ENCODE results near the gene UNK.

The UNK gene

DNA sequence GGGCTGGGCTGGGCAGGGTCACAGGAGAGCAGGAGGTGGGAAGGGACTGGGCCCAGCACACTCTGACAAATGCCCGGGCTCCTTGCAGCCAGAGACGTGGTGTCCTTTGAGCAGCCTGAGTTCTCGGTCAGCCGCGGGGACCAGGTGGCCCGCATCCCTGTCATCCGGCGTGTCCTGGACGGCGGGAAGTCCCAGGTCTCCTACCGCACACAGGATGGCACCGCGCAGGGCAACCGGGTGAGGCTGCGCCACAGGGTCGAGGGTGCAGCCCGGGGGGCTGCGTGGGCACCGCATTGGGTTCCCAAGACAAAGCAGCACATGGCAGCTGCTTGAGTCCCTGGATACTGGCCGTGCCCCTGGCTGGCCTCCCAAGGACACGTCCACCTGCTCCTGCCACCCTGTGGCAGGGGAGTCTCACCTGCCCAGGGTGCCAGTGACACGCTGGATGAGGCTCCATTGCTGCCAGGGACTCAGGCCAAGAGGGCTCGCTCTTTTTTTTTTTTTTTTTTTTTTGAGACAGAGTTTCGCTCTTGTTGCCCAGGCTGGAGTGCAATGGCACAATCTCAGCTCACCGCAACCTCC, 40.9 kb upstream of the UNK start:
- ATAC-seq, result no peak
- TF ChIP-seq PPARA (CRISPR knock-in tag; IDR thresholded peaks at IDR 0.05; ENCODE audit: borderline replicate concordance) (no peak), ZNF70 (CRISPR knock-in tag; IDR thresholded peaks at IDR 0.05) (no peak), ZNF565 (CRISPR knock-in tag; conservative IDR thresholded peaks at IDR 0.05; ENCODE audit: low read depth) (no peak), BACH2 (CRISPR knock-in tag; IDR thresholded peaks at IDR 0.05; ENCODE audit: borderline replicate concordance) (no peak), ARNTL (CRISPR knock-in tag; IDR thresholded peaks at IDR 0.05; ENCODE audit: borderline replicate concordance, low read depth) (no peak), TOX (CRISPR knock-in tag; IDR thresholded peaks at IDR 0.05; ENCODE audit: borderline replicate concordance) (no peak), ISL1 (CRISPR knock-in tag; IDR thresholded peaks at IDR 0.05) (no peak), ZNF8 (CRISPR knock-in tag; IDR thresholded peaks at IDR 0.05) (no peak), ZFP30 (CRISPR knock-in tag; IDR thresholded peaks at IDR 0.05) (no peak), CSDC2 (CRISPR knock-in tag; IDR thresholded peaks at IDR 0.05) (no peak), SNAI2 (CRISPR knock-in tag; IDR thresholded peaks at IDR 0.05) (no peak), OSR1 (CRISPR knock-in tag; IDR thresholded peaks at IDR 0.05) (no peak)
- TF ChIP-seq, protein P1, sequence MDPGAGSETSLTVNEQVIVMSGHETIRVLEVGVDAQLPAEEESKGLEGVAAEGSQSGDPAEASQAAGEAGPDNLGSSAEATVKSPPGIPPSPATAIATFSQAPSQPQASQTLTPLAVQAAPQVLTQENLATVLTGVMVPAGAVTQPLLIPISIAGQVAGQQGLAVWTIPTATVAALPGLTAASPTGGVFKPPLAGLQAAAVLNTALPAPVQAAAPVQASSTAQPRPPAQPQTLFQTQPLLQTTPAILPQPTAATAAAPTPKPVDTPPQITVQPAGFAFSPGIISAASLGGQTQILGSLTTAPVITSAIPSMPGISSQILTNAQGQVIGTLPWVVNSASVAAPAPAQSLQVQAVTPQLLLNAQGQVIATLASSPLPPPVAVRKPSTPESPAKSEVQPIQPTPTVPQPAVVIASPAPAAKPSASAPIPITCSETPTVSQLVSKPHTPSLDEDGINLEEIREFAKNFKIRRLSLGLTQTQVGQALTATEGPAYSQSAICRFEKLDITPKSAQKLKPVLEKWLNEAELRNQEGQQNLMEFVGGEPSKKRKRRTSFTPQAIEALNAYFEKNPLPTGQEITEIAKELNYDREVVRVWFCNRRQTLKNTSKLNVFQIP (CRISPR knock-in tag; IDR thresholded peaks at IDR 0.05; ENCODE audit: borderline replicate concordance, low read depth), result no peak
- TF ChIP-seq, protein P2, sequence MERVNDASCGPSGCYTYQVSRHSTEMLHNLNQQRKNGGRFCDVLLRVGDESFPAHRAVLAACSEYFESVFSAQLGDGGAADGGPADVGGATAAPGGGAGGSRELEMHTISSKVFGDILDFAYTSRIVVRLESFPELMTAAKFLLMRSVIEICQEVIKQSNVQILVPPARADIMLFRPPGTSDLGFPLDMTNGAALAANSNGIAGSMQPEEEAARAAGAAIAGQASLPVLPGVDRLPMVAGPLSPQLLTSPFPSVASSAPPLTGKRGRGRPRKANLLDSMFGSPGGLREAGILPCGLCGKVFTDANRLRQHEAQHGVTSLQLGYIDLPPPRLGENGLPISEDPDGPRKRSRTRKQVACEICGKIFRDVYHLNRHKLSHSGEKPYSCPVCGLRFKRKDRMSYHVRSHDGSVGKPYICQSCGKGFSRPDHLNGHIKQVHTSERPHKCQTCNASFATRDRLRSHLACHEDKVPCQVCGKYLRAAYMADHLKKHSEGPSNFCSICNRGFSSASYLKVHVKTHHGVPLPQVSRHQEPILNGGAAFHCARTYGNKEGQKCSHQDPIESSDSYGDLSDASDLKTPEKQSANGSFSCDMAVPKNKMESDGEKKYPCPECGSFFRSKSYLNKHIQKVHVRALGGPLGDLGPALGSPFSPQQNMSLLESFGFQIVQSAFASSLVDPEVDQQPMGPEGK (CRISPR knock-in tag; IDR thresholded peaks at IDR 0.05; ENCODE audit: borderline replicate concordance), result no peak

DNA sequence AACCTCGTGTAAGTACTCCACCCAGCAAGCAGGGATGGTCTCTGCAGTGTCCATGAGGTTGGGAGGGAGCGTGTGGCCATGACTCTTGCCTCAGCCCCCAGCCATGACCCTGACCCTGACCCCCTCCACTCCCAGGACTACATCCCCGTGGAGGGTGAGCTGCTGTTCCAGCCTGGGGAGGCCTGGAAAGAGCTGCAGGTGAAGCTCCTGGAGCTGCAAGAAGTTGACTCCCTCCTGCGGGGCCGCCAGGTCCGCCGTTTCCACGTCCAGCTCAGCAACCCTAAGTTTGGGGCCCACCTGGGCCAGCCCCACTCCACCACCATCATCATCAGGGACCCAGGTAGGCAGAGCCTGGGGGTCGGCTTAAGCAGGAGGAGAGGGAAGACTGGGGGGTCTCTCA, 35.9 kb upstream of the UNK start:
- TF ChIP-seq CSDC2 (CRISPR knock-in tag; IDR thresholded peaks at IDR 0.05), result no peak
- TF ChIP-seq TCF4 (CRISPR knock-in tag; IDR thresholded peaks at IDR 0.05; ENCODE audit: borderline replicate concordance), result no peak
- TF ChIP-seq ZFP30 (CRISPR knock-in tag; IDR thresholded peaks at IDR 0.05), result no peak
- ATAC-seq, result no peak

DNA sequence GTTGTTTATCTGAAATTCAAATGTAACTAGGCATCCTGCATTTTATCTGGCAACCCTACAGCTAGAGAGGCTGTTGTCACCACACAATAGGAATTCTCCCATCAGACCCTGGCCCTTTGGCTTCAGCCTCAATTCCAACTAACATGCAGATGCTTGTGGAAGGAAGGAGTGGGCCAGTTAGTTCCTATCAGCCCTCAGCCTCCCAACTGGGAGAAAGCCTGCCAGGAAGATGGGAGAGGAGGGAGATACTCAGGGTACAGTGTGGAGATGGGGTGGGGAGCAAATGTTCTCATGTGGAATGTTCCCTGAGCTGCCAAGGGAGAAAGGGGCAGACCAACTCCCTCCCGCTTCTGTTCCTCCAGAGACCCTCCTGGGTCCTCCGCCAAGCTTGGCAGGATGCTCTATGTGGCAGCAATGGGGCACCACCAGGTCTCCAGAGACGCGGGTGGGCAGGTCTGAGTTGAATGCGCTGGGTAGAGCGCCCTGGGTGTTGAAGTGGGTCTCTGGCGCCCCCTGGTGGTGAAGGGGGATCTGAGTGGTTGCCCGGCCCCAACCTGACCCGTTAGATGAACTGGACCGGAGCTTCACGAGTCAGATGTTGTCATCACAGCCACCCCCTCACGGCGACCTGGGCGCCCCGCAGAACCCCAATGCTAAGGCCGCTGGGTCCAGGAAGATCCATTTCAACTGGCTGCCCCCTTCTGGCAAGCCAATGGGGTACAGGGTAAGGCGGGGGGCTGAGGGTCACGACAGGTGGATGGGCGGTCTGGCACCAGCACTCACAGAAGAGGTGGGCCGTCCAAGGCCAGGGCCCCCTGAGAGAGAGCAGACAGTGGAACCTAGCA, 34.8 kb upstream of the UNK start:
- TF ChIP-seq GLIS3 (CRISPR knock-in tag; IDR thresholded peaks at IDR 0.05), result no peak
- TF ChIP-seq OSR1 (CRISPR knock-in tag; IDR thresholded peaks at IDR 0.05), result no peak
- TF ChIP-seq ZNF565 (CRISPR knock-in tag; conservative IDR thresholded peaks at IDR 0.05; ENCODE audit: low read depth), result 0 out of 2 replicates have a peak, but pooled peaks have one; percentile 23
- TF ChIP-seq, protein P3, sequence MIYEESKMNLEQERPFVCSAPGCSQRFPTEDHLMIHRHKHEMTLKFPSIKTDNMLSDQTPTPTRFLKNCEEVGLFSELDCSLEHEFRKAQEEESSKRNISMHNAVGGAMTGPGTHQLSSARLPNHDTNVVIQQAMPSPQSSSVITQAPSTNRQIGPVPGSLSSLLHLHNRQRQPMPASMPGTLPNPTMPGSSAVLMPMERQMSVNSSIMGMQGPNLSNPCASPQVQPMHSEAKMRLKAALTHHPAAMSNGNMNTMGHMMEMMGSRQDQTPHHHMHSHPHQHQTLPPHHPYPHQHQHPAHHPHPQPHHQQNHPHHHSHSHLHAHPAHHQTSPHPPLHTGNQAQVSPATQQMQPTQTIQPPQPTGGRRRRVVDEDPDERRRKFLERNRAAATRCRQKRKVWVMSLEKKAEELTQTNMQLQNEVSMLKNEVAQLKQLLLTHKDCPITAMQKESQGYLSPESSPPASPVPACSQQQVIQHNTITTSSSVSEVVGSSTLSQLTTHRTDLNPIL (CRISPR knock-in tag; IDR thresholded peaks at IDR 0.05; ENCODE audit: low read depth), result no peak
- no peak for TF ChIP-seq CSDC2 (CRISPR knock-in tag; IDR thresholded peaks at IDR 0.05)
- ATAC-seq, result peak; percentile 84

DNA sequence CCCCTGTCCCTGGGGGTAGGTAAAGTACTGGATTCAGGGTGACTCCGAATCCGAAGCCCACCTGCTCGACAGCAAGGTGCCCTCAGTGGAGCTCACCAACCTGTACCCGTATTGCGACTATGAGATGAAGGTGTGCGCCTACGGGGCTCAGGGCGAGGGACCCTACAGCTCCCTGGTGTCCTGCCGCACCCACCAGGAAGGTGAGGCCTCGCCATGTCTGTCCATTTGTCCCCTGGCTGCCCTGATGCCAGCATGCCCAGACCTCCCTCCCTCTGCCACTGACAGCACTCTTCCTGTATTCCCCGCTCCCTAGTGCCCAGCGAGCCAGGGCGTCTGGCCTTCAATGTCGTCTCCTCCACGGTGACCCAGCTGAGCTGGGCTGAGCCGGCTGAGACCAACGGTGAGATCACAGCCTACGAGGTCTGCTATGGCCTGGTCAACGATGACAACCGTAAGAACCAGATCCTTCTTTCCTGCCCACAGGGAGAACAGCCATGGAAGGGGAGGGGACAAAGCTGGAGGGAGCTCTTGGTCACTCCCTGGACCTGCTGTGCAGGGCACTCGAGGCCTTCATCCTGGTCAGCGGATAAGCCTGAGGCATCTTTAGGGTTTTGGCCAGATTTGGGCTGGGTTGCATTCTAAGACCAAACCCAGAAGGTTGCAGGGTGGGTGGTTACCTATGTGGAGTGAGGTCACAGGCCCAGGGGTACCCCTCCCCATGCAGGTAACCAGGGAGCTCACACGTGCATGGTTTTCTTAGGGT, 33.8 kb upstream of the UNK start:
- no peak for ATAC-seq

More for the DNA sequence above, 33.8 kb upstream of the UNK start:
- no peak for TF ChIP-seq ZFP30 (CRISPR knock-in tag; IDR thresholded peaks at IDR 0.05)
- TF ChIP-seq GLIS3 (CRISPR knock-in tag; IDR thresholded peaks at IDR 0.05), result no peak
- TF ChIP-seq, protein P4, sequence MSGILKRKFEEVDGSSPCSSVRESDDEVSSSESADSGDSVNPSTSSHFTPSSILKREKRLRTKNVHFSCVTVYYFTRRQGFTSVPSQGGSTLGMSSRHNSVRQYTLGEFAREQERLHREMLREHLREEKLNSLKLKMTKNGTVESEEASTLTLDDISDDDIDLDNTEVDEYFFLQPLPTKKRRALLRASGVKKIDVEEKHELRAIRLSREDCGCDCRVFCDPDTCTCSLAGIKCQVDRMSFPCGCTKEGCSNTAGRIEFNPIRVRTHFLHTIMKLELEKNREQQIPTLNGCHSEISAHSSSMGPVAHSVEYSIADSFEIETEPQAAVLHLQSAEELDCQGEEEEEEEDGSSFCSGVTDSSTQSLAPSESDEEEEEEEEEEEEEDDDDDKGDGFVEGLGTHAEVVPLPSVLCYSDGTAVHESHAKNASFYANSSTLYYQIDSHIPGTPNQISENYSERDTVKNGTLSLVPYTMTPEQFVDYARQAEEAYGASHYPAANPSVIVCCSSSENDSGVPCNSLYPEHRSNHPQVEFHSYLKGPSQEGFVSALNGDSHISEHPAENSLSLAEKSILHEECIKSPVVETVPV (CRISPR knock-in tag; IDR thresholded peaks at IDR 0.05), result no peak
- no peak for TF ChIP-seq CSDC2 (CRISPR knock-in tag; IDR thresholded peaks at IDR 0.05)
- TF ChIP-seq ISL1 (CRISPR knock-in tag; IDR thresholded peaks at IDR 0.05), result no peak
- TF ChIP-seq ZNF565 (CRISPR knock-in tag; conservative IDR thresholded peaks at IDR 0.05; ENCODE audit: low read depth), result no peak
- TF ChIP-seq RARB (CRISPR knock-in tag; IDR thresholded peaks at IDR 0.05), result no peak
- TF ChIP-seq PPARA (CRISPR knock-in tag; IDR thresholded peaks at IDR 0.05; ENCODE audit: borderline replicate concordance), result no peak
- TF ChIP-seq OSR1 (CRISPR knock-in tag; IDR thresholded peaks at IDR 0.05), result no peak

Measured in SK-N-SH treated with all-trans-retinoic acid at 6 μM for 48 hours (cell line).